Muscle layer of duodenum (tissue), 2 donors: Measurements from ENCODE around the gene JMJD7.

Experiments used
- H3K27ac ChIP-seq: one replicate; pipeline ENCODE4 v1.7.0; 2013; ENCODE audit warnings: mild to moderate bottlenecking, low read length
- H3K27me3 ChIP-seq: one replicate; pipeline ENCODE4 v1.7.0; 2013; ENCODE audit warnings: low read depth, mild to moderate bottlenecking, control low read depth, low read length
- H3K36me3 ChIP-seq, 2 donors: one replicate each; pipeline ENCODE4 v1.7.0; 2013; ENCODE audit warnings: low read length in 2 of 2, control low read depth in 1 of 2, mild to moderate bottlenecking in 1 of 2; ENCODE audit not compliant: insufficient read depth in 2 of 2, control insufficient read depth in 1 of 2
- H3K4me1 ChIP-seq, 2 donors: one replicate each; pipeline ENCODE4 v1.7.0; 2013; ENCODE audit warnings: low read length in 2 of 2, mild to moderate bottlenecking in 2 of 2, control low read depth in 1 of 2, moderate library complexity in 1 of 2; ENCODE audit not compliant: insufficient read depth in 2 of 2, control insufficient read depth in 1 of 2
- H3K4me3 ChIP-seq, 2 donors: one replicate each; pipeline ENCODE4 v1.7.0; 2013; ENCODE audit warnings: low read length in 2 of 2, low read depth in 1 of 2, mild to moderate bottlenecking in 1 of 2
- H3K9me3 ChIP-seq, 2 donors: one replicate each; pipeline ENCODE4 v1.7.0; 2013; ENCODE audit warnings: low read length in 2 of 2, control low read depth in 1 of 2, mild to moderate bottlenecking in 1 of 2; ENCODE audit not compliant: control insufficient read depth in 1 of 2
- donor health status: healthy.

Gene JMJD7

DNA sequence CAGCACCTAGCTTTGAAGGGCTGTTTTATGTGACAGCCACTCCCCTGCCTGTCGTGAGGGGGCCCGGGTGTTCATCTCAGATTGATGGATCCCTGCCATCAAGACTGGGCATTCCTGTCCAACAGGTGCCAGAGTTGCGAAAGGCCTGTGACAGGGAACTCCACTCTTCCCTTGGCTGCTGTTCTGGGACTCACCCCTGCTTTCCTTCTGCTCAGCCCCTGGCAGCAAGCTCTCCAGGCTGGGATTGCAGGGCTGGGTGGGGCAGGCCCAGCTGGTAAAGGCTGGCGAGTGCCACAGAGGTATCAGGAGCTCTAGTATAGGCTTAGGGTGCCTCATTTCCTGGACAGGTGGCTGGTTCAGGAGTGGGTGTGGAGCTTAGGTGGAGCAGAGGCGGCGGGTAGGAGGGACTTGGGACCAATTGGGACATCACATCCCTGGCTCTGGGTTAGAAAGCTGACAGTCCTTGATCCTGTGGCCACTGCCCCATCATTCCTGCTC lies 10.6 kb downstream of the JMJD7 start, which contains the start of gene PLA2G4B:
Gene PLA2G4B (plus strand): TSS at position 448 of the 498 bp plus-strand sequence. CDS start 67 bp downstream, outside the sequence.
- H3K4me3 ChIP-seq: no peak within 1 kb of the TSS
- H3K27me3 ChIP-seq: no peaks in the 10 kb centered on the region
- H3K27ac ChIP-seq: no peak within 1 kb of the TSS
- peaks cover 3 to 38% of the 10 kb centered on the region in 2 donors for H3K36me3 ChIP-seq
- H3K4me1 ChIP-seq: no peaks in the 10 kb centered on the region
- H3K9me3 ChIP-seq: no peaks in the 10 kb centered on the region

DNA sequence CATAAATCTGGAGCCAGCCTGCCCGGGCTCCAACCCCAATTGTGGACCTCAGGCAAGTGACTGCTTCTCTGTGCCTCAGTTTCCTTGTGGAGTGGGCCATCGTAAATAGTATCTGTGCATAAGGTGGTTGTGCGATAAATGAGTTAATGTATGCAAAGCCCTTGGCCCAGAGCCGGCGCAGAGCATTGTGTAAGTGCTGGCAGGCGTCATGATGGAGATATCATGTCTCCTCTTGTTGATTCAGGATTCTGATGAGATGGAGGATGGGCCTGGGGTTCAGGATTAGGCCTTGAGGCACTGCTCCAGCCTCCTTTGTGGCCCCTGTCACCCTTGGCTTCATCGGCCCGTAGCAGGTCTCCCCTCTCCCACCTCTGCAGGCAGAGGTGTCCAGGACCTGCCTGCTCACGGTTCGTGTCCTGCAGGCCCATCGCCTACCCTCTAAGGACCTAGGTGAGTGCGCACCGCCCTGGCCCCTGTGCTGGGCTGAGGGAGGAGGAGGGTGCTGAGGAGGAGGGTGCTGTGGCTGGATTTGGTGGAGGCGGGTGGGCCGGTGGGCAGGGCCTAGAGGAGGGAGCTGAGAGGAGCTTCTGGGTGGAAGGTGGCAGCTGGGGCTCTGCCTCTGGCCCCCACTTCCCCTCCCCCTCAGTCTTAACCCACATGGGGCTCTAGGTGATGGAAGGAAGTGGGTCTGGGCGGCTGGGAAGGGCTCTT lies 12.0 kb downstream of the JMJD7 start:
- Histone ChIP-seq H3K36me3 (peaks cover 3 to 53% of the 10 kb centered on the region in 2 donors), H3K27me3 (no peaks in the 10 kb centered on the region), H3K4me1 (no peaks in the 10 kb centered on the region), H3K4me3 (no peak overlapping the region), H3K9me3 (no peaks in the 10 kb centered on the region), H3K27ac (no peak overlapping the region)

DNA sequence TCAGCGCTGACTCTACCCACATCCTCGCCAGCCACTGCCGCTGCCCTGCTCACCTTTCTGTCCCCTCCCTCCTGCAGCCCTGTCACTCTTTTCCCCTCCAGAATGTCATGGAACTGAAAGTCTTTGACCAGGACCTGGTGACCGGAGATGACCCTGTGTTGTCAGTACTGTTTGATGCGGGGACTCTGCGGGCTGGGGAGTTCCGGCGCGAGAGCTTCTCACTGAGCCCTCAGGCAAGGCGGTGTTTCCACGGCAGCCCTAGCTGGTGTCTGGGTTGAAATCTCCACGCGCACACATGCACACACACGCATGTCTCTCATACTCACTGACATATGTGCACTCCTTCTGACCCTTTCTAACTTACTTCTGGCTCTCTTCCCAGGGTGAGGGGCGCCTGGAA lies 12.8 kb downstream of the JMJD7 start:
- Histone ChIP-seq H3K4me1 (no peaks in the 10 kb centered on the region), H3K27ac (no peak overlapping the region), H3K9me3 (no peaks in the 10 kb centered on the region), H3K4me3 (no peak overlapping the region), H3K27me3 (no peaks in the 10 kb centered on the region), H3K36me3 (peaks cover 3 to 60% of the 10 kb centered on the region in 2 donors)

DNA sequence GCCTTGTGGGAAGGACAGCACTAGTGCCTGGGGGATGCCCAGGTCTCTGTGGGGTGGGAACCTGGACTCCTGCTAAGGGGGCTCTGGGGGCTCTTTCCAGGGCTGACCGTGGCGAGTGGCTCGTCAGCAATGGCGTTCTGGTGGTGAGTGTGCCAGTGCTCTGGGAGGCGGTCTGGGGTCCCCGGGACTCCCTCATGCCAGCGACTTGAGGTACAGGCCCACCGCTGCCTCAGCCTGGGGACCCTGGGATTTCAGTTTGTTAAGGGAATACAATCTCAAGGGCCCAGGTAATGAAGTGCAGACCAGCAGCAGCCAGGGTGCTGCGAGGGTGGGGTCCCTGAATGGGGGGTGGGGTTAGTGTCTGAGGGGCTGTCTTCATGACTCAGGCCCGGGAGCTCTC lies 13.2 kb downstream of the JMJD7 start:
- Histone ChIP-seq H3K27ac (no peak overlapping the region), H3K4me1 (no peaks in the 10 kb centered on the region), H3K9me3 (no peaks in the 10 kb centered on the region), H3K4me3 (no peak overlapping the region), H3K27me3 (no peaks in the 10 kb centered on the region), H3K36me3 (peaks cover 3 to 65% of the 10 kb centered on the region in 2 donors)

DNA sequence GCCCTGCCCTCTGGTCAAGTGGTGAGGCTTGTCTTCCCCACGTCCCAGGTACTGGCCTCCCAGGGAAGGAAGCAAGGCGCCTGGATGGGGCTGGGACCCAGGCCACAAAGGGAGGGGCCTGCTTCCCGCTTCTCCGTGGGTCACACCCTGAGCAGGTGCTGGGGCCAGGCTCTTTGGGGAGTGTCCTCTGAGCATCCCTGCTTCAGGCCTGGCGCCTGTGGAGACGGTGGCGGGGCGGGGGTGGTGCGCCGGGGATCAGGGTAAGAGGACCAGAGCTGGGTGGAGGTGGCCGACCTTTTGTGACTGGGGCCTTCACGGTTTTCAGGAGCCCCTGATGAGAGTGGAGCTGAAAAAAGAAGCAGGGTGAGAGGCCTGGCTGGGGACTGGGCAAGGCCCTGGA lies 14.3 kb downstream of the JMJD7 start:
- Histone ChIP-seq H3K27ac (no peak overlapping the region), H3K9me3 (no peaks in the 10 kb centered on the region), H3K27me3 (no peaks in the 10 kb centered on the region), H3K4me1 (no peaks in the 10 kb centered on the region), H3K4me3 (no peak overlapping the region), H3K36me3 (peaks cover 14 to 69% of the 10 kb centered on the region in 2 donors)

DNA sequence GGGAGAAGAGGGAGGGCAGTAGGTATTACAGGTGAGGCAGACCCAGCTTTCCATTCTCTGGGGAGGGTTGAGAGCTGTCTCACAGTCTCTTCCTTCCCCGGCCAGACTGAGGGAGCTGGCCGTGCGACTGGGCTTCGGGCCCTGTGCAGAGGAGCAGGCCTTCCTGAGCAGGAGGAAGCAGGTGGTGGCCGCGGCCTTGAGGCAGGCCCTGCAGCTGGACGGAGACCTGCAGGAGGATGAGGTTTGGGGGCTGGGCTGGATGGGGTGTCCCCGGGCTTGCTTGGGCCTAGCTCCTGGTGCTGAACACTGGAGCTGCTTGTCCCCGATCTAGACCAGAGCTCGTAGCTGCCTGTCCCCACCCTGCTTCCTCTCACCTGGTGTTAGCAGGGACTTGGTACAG lies 15.7 kb downstream of the JMJD7 start:
- Histone ChIP-seq H3K4me1 (no peaks in the 10 kb centered on the region), H3K36me3 (peaks cover 11 to 81% of the 10 kb centered on the region in 2 donors), H3K9me3 (no peaks in the 10 kb centered on the region), H3K4me3 (no peak overlapping the region), H3K27ac (no peak overlapping the region), H3K27me3 (no peaks in the 10 kb centered on the region)

DNA sequence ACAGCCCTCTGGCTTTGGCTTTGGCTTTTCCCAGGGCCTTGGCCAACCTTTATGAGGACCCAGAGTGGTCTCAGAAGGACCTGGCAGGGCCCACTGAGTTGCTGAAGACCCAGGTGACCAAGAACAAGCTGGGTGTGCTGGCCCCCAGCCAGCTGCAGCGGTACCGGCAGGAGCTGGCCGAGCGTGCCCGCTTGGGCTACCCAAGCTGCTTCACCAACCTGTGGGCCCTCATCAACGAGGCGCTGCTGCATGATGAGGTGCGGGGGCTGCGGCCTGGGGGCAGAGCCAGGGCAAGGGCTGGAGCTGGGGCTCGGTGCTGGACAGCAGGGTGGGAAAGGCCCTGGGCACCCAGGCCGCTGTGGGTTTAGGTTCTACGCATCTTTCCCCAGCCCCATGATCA lies 16.9 kb downstream of the JMJD7 start:
- Histone ChIP-seq H3K27me3 (no peaks in the 10 kb centered on the region), H3K4me3 (no peak overlapping the region), H3K9me3 (no peaks in the 10 kb centered on the region), H3K27ac (no peak overlapping the region), H3K36me3 (peaks cover 14 to 81% of the 10 kb centered on the region in 2 donors), H3K4me1 (no peaks in the 10 kb centered on the region)

DNA sequence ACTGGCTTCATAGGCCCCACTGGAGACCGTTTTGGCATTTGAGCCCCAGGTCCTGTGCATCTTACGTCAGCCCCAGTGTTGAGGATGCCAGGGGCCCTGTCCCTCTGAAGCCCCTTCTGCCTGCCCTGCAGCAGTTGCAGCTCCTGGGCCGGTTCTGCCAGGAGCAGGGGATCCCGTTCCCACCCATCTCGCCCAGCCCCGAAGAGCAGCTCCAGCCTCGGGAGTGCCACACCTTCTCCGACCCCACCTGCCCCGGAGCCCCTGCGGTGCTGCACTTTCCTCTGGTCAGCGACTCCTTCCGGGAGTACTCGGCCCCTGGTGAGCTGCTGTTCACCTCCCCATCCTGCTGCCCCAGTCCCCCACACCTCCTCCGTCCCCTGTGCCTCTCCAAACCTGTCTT lies 19.3 kb downstream of the JMJD7 start:
- Histone ChIP-seq H3K4me3 (no peak overlapping the region), H3K27me3 (no peaks in the 10 kb centered on the region), H3K9me3 (no peaks in the 10 kb centered on the region), H3K27ac (no peak overlapping the region), H3K36me3 (peaks cover 14 to 60% of the 10 kb centered on the region in 2 donors), H3K4me1 (no peaks in the 10 kb centered on the region)

DNA sequence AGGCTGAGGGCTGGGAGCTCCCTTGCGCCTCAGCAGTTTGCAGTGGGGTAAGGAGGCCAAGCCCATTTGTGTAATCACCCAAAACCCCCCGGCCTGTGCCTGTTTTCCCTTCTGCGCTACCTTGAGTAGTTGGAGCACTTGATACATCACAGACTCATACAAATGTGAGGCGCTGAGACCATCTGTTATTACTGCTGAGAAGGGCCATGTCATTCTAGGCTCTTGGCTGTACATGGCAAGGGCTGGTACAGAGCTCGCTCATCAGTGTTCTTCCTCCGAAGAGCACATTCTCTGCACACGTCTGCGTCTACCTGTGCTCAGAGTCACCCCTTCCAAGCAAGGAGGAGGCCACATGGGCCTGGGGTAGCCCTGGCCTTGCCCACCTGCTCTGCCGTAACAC lies 20.1 kb downstream of the JMJD7 start:
- Histone ChIP-seq H3K4me1 (no peaks in the 10 kb centered on the region), H3K36me3 (peaks cover 14 to 54% of the 10 kb centered on the region in 2 donors), H3K27me3 (no peaks in the 10 kb centered on the region), H3K4me3 (no peak overlapping the region), H3K9me3 (no peaks in the 10 kb centered on the region), H3K27ac (no peak overlapping the region)

DNA sequence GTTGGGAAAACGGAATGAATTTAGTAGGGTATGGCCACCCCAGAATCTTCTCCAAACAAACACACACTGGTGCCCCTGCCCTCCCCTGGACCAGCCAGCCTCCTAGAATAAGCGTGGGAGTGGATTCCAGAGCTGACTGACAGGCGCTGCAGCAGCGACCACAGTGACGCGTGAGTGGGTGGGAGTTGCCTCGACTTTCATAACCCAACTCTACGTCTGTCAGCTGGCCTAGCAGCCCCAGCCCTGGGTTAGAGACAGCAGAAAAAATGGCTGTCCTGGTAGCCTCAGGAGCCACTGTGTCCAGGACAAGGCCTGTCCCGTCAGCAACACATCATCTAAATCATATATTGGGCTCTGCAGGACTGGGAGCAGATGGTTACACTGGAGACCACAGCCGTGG lies 20.7 kb downstream of the JMJD7 start:
- Histone ChIP-seq H3K9me3 (no peaks in the 10 kb centered on the region), H3K36me3 (peaks cover 14 to 52% of the 10 kb centered on the region in 2 donors), H3K4me1 (no peaks in the 10 kb centered on the region), H3K27me3 (no peaks in the 10 kb centered on the region), H3K4me3 (no peak overlapping the region), H3K27ac (no peak overlapping the region)

DNA sequence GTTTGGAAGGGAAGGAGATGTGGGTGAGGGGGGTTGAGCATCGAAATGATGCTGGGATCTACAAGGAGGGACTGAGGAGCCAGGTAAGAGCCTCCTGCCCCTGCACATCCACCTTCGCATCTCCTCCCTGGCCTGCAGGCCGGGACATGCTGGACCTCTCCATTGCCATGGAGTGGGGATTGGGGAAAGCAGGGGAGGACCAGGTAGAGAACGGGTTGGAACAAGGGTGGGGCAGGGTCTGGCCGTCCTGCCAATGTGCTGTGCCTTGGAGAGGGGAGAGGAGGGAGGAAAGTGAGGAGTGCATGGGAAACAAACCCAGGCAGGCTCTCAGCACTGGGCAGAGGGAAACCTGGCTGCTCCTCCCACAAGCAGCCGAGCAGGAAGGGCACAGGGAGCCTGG lies 21.3 kb downstream of the JMJD7 start:
- no peaks in the 10 kb centered on the region for H3K27me3 ChIP-seq
- H3K36me3 ChIP-seq: peaks cover 14 to 46% of the 10 kb centered on the region in 2 donors
- no peaks in the 10 kb centered on the region for H3K9me3 ChIP-seq
- no peak overlapping the region for H3K4me3 ChIP-seq
- H3K4me1 ChIP-seq: no peaks in the 10 kb centered on the region
- H3K27ac ChIP-seq: no peak overlapping the region

DNA sequence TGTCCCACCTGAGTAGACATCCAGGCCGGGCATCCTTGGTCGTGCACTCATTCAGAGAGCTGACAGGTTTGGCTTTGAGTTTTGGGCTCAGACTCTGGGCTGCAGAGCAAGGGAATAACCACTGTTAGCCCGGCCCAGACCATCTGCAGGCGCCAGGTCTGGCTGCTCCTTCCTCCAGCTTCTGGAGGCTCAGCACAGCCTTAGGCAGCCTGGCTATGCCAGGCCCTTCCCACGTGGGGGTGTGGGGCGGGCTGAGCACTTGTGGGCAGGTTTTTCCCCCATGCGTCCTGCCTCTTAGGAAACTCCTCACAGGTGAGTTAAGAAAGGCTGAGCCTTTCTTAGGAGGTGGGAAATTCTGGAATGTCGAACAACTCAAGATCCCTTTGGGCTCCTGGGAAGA lies 22.0 kb downstream of the JMJD7 start:
- H3K27me3 ChIP-seq: no peaks in the 10 kb centered on the region
- H3K4me3 ChIP-seq: no peak overlapping the region
- peaks cover 14 to 40% of the 10 kb centered on the region in 2 donors for H3K36me3 ChIP-seq
- H3K27ac ChIP-seq: no peak overlapping the region
- H3K4me1 ChIP-seq: no peaks in the 10 kb centered on the region
- no peaks in the 10 kb centered on the region for H3K9me3 ChIP-seq
